Sigmoid colon (tissue), 4 donors: ENCODE data around the gene NKPD1.

Experiments used
- CTCF ChIP-seq, 4 experiments: fragments of 450-650 bp in 3 of 4; fragments of 200-600 bp in 1 of 4; IDR thresholded peaks; one replicate each; pipeline ENCODE4 v1.5.1; 2016 to 2019; ENCODE audit warnings: antibody characterized with exemption in 4 of 4, mild to moderate bottlenecking in 3 of 4, moderate library complexity in 2 of 4
- POLR2AphosphoS5 ChIP-seq, 4 donors: sonication (generic); formaldehyde crosslinking; IDR thresholded peaks; one replicate each; pipeline ENCODE4 v1.6.1; 2017; ENCODE audit warnings: antibody characterized with exemption in 4 of 4

GRCh38 chr19:45206328-45206727, 45.5 kb upstream of the NKPD1 start:
- TF ChIP-seq POLR2AphosphoS5 (IDR thresholded peaks at IDR 0.05) = no peak
- TF ChIP-seq CTCF (IDR thresholded peaks at IDR 0.05) = no peak
